ENCODE measurements around the gene MISP3. TPM values are rescaled to one million over a fixed set of nuclear protein-coding genes. Genes with fewer than 3 reads are reported as not detected.

The MISP3 gene
- total and polyA plus RNA-seq, 9 of the 15 experiments (the other 6 are each of a cell fraction or from before 2014, with no cell fraction given) = 0.25 to 5.6 (median 1.6) TPM

GRCh38 chr19:14023404-14024235, 49.0 kb upstream of the MISP3 start (continued):
- TF ChIP-seq ZNF398 (CRISPR knock-in tag; IDR thresholded peaks at IDR 0.05) (no peak), TRIM25 (IDR thresholded peaks at IDR 0.05; ENCODE audit: borderline replicate concordance) (no peak), CREB5 (CRISPR knock-in tag; IDR thresholded peaks at IDR 0.05) (no peak), POLR2B (IDR thresholded peaks at IDR 0.05; ENCODE audit: low read depth, partially characterized antibody) (no peak), ZBTB26 (CRISPR knock-in tag; IDR thresholded peaks at IDR 0.05) (no peak), NFIC (IDR thresholded peaks at IDR 0.05) (peak; percentile 84), ZBTB2 (IDR thresholded peaks at IDR 0.05) (0 out of 2 replicates have a peak, but pooled peaks have one; percentile 18), ZNF76 (CRISPR knock-in tag; IDR thresholded peaks at IDR 0.05; ENCODE audit: borderline replicate concordance) (no peak), ZNF707 (CRISPR knock-in tag; conservative IDR thresholded peaks at IDR 0.05) (no peak), TCF15 (CRISPR knock-in tag; IDR thresholded peaks at IDR 0.05) (no peak), MTA2 (IDR thresholded peaks at IDR 0.05; ENCODE audit: low read depth) (no peak), ZNF23 (CRISPR knock-in tag; IDR thresholded peaks at IDR 0.05) (no peak), ILK (tag; IDR thresholded peaks at IDR 0.05; ENCODE audit: borderline replicate concordance, low read depth) (no peak), HNRNPUL1 (IDR thresholded peaks at IDR 0.05; ENCODE audit: low read length) (no peak), XRCC5 (IDR thresholded peaks at IDR 0.05; ENCODE audit: low read depth, low read length) (peak; percentile 74; the same call in 1 of the 2 replicates), ZNF24 (IDR thresholded peaks at IDR 0.05) (0 out of 2 replicates have a peak, but pooled peaks have one; percentile 9), FOXK1 (CRISPR knock-in tag; IDR thresholded peaks at IDR 0.05; ENCODE audit: borderline replicate concordance) (no peak), ESRRA (IDR thresholded peaks at IDR 0.05; ENCODE audit: borderline replicate concordance, low read depth) (peak; percentile 98), FOXM1 (IDR thresholded peaks at IDR 0.05; ENCODE audit: low read depth) (0 out of 2 replicates have a peak, but pooled peaks have one; percentile 16), FOXM1 (CRISPR knock-in tag; IDR thresholded peaks at IDR 0.05; ENCODE audit: low read depth) (no peak)
